GM19467 (cell line): ENCODE measurements around the gene IL25.
"Not testable (repeated sequence)": the region's sequence is repeated elsewhere in the genome, so short reads cannot be mapped to it uniquely, and the experiment has no call there.

Experiments
- ATAC-seq: cut with Tn5 transposase; IDR thresholded peaks from one replicate; pipeline ENCODE4 v1.9.1; 2021; ENCODE audit warnings: mild to moderate bottlenecking, moderate library complexity; ENCODE audit not compliant: unreplicated experiment

The IL25 gene

GRCh38 chr14:23372509-23372908 is at the start of gene IL25:
IL25 (plus strand) TSS chr14:23372809.
- ATAC-seq: no peak

GRCh38 chr14:23323838-23324454 is 48.7 kb upstream of the IL25 start:
- no peak for ATAC-seq

GRCh38 chr14:23324455-23324846 is 48.2 kb upstream of the IL25 start:
- no peak for ATAC-seq

GRCh38 chr14:23324993-23325392 is 47.6 kb upstream of the IL25 start:
- ATAC-seq: no peak

GRCh38 chr14:23325746-23326145 is 46.9 kb upstream of the IL25 start:
- not testable (repeated sequence) for ATAC-seq

- ATAC-seq: no peak
Measured at GRCh38 chr14:23326491-23327332, 45.9 kb upstream of the IL25 start.

GRCh38 chr14:23327947-23328744 is 44.5 kb upstream of the IL25 start:
- no peak for ATAC-seq

- no peak for ATAC-seq
Measured at GRCh38 chr14:23335623-23336022, 37.0 kb upstream of the IL25 start.

- ATAC-seq: no peak
Measured at GRCh38 chr14:23339506-23340268, 32.9 kb upstream of the IL25 start.

GRCh38 chr14:23344481-23344880 is 28.1 kb upstream of the IL25 start:
- ATAC-seq: no peak

GRCh38 chr14:23345987-23346692 is 26.5 kb upstream of the IL25 start:
- ATAC-seq: no peak

GRCh38 chr14:23346693-23347405 is 25.8 kb upstream of the IL25 start:
- no peak for ATAC-seq

GRCh38 chr14:23347406-23348296 is 25.0 kb upstream of the IL25 start:
- ATAC-seq: no peak

- ATAC-seq: no peak
Measured at GRCh38 chr14:23348297-23348655, 24.3 kb upstream of the IL25 start.

- ATAC-seq: no peak
Measured at GRCh38 chr14:23349156-23349845, 23.3 kb upstream of the IL25 start.

GRCh38 chr14:23351681-23352505 is 20.7 kb upstream of the IL25 start:
- ATAC-seq: no peak
